DND-41 (cell line): ENCODE results near the gene EPHA3.

ENCODE experiments used
- ATAC-seq: fragments of 200-7000 bp; cut with Tn5 transposase; 3 replicates; pipeline ENCODE4 v1.9.1; 2021; ENCODE audit warnings: low read depth; ENCODE audit not compliant: insufficient read depth
- DNase-seq: peaks from one replicate; pipeline ENCODE4 v3.0.0-alpha.2; 2020
- H2AFZ ChIP-seq: 2 replicates; pipeline ENCODE4 v1.6.0; 2012; ENCODE audit warnings: low read depth, low read length
- H3K27ac ChIP-seq: 2 replicates; pipeline ENCODE4 v1.5.1; 2012; ENCODE audit warnings: low read length, inconsistent platforms
- H3K27me3 ChIP-seq: fragments of 200-600 bp; sonication (generic); 2 replicates; pipeline ENCODE4 v1.6.0; 2012; ENCODE audit warnings: low read length, mild to moderate bottlenecking, inconsistent platforms; ENCODE audit not compliant: insufficient read depth, poor library complexity
- H3K36me3 ChIP-seq: 2 replicates; pipeline ENCODE4 v1.5.1; 2012; ENCODE audit warnings: low read length, inconsistent platforms; ENCODE audit not compliant: insufficient read depth
- H3K4me1 ChIP-seq: 2 replicates; pipeline ENCODE4 v1.5.1; 2012; ENCODE audit warnings: mild to moderate bottlenecking, low read length; ENCODE audit not compliant: insufficient read depth
- H3K4me2 ChIP-seq: 2 replicates; pipeline ENCODE4 v1.6.0; 2012; ENCODE audit warnings: mild to moderate bottlenecking, moderate library complexity, low read length, inconsistent platforms; ENCODE audit not compliant: insufficient read depth
- H3K4me3 ChIP-seq, 2 experiments: fragments of 200-600 bp in 1 of 2; shearing (Covaris generic) in 1 of 2; 2 replicates each; pipeline ENCODE4 v1.5.1; 2012 to 2016; ENCODE audit warnings: inconsistent platforms in 2 of 2, low read length in 2 of 2, mild to moderate bottlenecking in 2 of 2, low read depth in 1 of 2, moderate library complexity in 1 of 2
- H3K79me2 ChIP-seq: 2 replicates; pipeline ENCODE4 v1.6.0; 2012; ENCODE audit warnings: low read length, inconsistent platforms; ENCODE audit not compliant: insufficient read depth
- H3K9ac ChIP-seq: 2 replicates; pipeline ENCODE4 v1.6.0; 2012; ENCODE audit warnings: low read depth, mild to moderate bottlenecking, inconsistent platforms, low read length, moderate library complexity
- H3K9me3 ChIP-seq: 2 replicates; pipeline ENCODE4 v1.5.1; 2012; ENCODE audit warnings: low read length, moderate library complexity, mild to moderate bottlenecking, inconsistent platforms; ENCODE audit not compliant: insufficient read depth, severe bottlenecking
- H4K20me1 ChIP-seq: 2 replicates; pipeline ENCODE4 v1.6.0; 2012; ENCODE audit warnings: low read length; ENCODE audit not compliant: insufficient read depth
- CTCF ChIP-seq: IDR thresholded peaks from 2 replicates; pipeline ENCODE4 v1.5.1; 2012; ENCODE audit warnings: borderline replicate concordance, low read length, moderate library complexity, mild to moderate bottlenecking; ENCODE audit not compliant: poor library complexity, severe bottlenecking; ENCODE audit errors: extremely low read depth
- EZH2 ChIP-seq: IDR thresholded peaks from 3 replicates; pipeline ENCODE4 v1.6.1; 2012; ENCODE audit warnings: borderline replicate concordance, low read depth, mild to moderate bottlenecking, moderate library complexity, low read length, inconsistent platforms; ENCODE audit not compliant: severe bottlenecking

EPHA3 gene

GRCh38 chr3:89312141-89312540 lies 204.7 kb downstream of the EPHA3 start:
- DNase-seq, result no peak
- ATAC-seq, result no peak
- H3K79me2 ChIP-seq, result no peaks in the 10 kb centered on the region
- H3K4me2 ChIP-seq, result no peak overlapping the region
- H3K4me1 ChIP-seq, result no peaks in the 10 kb centered on the region
- no peak overlapping the region for H2AFZ ChIP-seq
- no peaks in the 10 kb centered on the region for H3K36me3 ChIP-seq
- no peak for TF ChIP-seq CTCF
- no peak for TF ChIP-seq EZH2
- no peak overlapping the region for H3K27ac ChIP-seq
- H3K9ac ChIP-seq, result no peak overlapping the region
- no peaks in the 10 kb centered on the region for H3K27me3 ChIP-seq
- H4K20me1 ChIP-seq, result no peaks in the 10 kb centered on the region
- no peaks in the 10 kb centered on the region for H3K9me3 ChIP-seq
- no peak overlapping the region for H3K4me3 ChIP-seq

- no peak overlapping the region for H3K4me3 ChIP-seq
- no peak overlapping the region for H3K9ac ChIP-seq
- H2AFZ ChIP-seq, result no peak overlapping the region
- peak; percentile 33 for TF ChIP-seq CTCF
- TF ChIP-seq EZH2, result no peak
- H4K20me1 ChIP-seq, result no peaks in the 10 kb centered on the region
- H3K27me3 ChIP-seq, result no peaks in the 10 kb centered on the region
- H3K79me2 ChIP-seq, result no peaks in the 10 kb centered on the region
- ATAC-seq (no peak), DNase-seq (no peak)
- H3K4me2 ChIP-seq, result no peak overlapping the region
- H3K36me3 ChIP-seq, result no peaks in the 10 kb centered on the region
- no peak overlapping the region for H3K27ac ChIP-seq
- H3K9me3 ChIP-seq, result no peaks in the 10 kb centered on the region
- H3K4me1 ChIP-seq, result no peaks in the 10 kb centered on the region
These were observed 207.2 kb downstream of the EPHA3 start for GRCh38 chr3:89314454-89315098.

DNA sequence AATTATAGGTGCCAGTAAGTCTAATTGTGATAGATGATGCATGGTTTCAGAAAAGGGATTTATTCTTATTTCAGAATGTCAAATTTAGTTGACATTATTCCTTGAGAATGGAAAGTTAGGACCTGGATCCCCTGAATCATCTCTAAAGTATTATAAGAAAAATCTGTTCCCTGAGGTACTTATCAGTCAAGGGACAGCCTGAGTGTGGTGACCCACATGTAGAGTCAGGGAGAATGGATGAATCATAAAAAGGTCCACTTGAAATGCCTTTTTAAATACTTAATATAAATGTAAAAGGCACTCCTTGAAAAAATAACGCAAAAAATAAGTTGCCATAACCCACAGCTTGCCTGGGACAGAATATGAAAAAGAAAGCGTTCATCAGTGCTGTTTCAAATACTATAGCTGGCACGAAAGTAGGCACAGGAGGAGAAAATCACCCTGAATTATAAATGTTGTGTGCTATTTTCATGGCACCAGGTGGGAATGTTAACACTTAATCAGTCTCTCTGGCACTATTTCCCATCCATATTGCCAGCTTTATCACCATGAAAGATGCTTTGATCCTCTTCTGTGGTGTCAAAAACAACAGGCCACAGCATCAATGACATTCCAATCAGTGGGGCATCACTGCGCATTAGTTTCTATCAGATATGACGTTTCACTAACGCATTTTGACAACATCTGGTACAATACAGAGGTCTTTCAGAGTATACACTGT lies 208.5 kb downstream of the EPHA3 start:
- DNase-seq, result no peak
- no peak for ATAC-seq
- TF ChIP-seq CTCF, result no peak
- TF ChIP-seq EZH2, result no peak
- Histone ChIP-seq H3K4me3 (no peak overlapping the region), H3K27ac (no peak overlapping the region), H3K9me3 (no peaks in the 10 kb centered on the region), H4K20me1 (no peaks in the 10 kb centered on the region), H3K4me2 (no peak overlapping the region), H3K79me2 (no peaks in the 10 kb centered on the region), H3K27me3 (no peaks in the 10 kb centered on the region), H3K9ac (no peak overlapping the region), H3K4me1 (no peaks in the 10 kb centered on the region), H3K36me3 (no peaks in the 10 kb centered on the region), H2AFZ (no peak overlapping the region)
